HG03139 (cell line): ENCODE data around the gene ZC3H18.

Experiments used
- ATAC-seq: cut with Tn5 transposase; IDR thresholded peaks from one replicate; pipeline ENCODE4 v1.9.1; 2021; ENCODE audit not compliant: unreplicated experiment

ZC3H18 gene

GRCh38 chr16:88671806-88672205, 101.6 kb downstream of the ZC3H18 start:
- ATAC-seq = no peak

GRCh38 chr16:88672776-88673175, 102.6 kb downstream of the ZC3H18 start:
- no peak for ATAC-seq

GRCh38 chr16:88673716-88674379, 103.6 kb downstream of the ZC3H18 start:
- ATAC-seq = no peak

- no peak for ATAC-seq
Observed at GRCh38 chr16:88676502-88677242, 106.5 kb downstream of the ZC3H18 start.

GRCh38 chr16:88677721-88678120, 107.5 kb downstream of the ZC3H18 start:
- ATAC-seq = no peak

- ATAC-seq = no peak
Observed at GRCh38 chr16:88678224-88678979, 108.2 kb downstream of the ZC3H18 start.

- no peak for ATAC-seq
Observed at GRCh38 chr16:88680554-88681083, 110.4 kb downstream of the ZC3H18 start.

- ATAC-seq = no peak
Observed at GRCh38 chr16:88681084-88681680, 111.0 kb downstream of the ZC3H18 start.
